Motor neuron (in vitro differentiated cells): ENCODE data around the gene TTC39B. TPM values are rescaled to one million over a fixed set of nuclear protein-coding genes. Genes with fewer than 3 reads are reported as not detected.

Source experiments
- ATAC-seq, 8 experiments: fragments of 200-7000 bp; cut with Tn5 transposase; replicated peaks in 6 of 8; 2 replicates each; pipeline ENCODE4 v1.8.0; 2021; ENCODE audit warnings: mild to moderate bottlenecking in 8 of 8, moderate library complexity in 8 of 8
- H3K27ac ChIP-seq, 2 donors: fragments of 250-450 bp; sonication (Bioruptor Pico); 2 replicates each; pipeline ENCODE4 v1.9.0; 2021; ENCODE audit warnings: antibody characterized with exemption in 2 of 2, mild to moderate bottlenecking in 2 of 2, moderate library complexity in 1 of 2
- H3K4me1 ChIP-seq, 2 donors: fragments of 250-450 bp; sonication (Bioruptor Pico); replicated peaks in 1 of 2; 2 replicates each; pipeline ENCODE4 v1.6.1; 2021; ENCODE audit warnings: antibody characterized with exemption in 2 of 2, mild to moderate bottlenecking in 2 of 2, moderate library complexity in 1 of 2
- H3K4me3 ChIP-seq, 5 donors: fragments of 250-450 bp; sonication (Bioruptor Pico); 2 replicates each; pipeline ENCODE4 v1.9.0; 2021; ENCODE audit warnings: antibody characterized with exemption in 5 of 5, mild to moderate bottlenecking in 5 of 5, moderate library complexity in 4 of 5
- WGBS, 10 experiments: fragments of 450-650 bp; shearing (Covaris generic); methylation state at CpG; one replicate each; pipeline ENCODE4 v1.0.0; 2022; 5-methylcytosine and 5-hydroxymethylcytosine counted together
- in situ Hi-C, 9 experiments: fragments of 400-800 bp; cut with MboI; loops; one replicate each; pipeline ENCODE4 v1.15.0; 2021; ENCODE audit warnings: low sequenced_read_pairs in 9 of 9, low pct_unique_long_range_greater_than_20kb in 2 of 9; ENCODE audit not compliant: unreplicated experiment in 9 of 9
- total RNA-seq, 8 experiments: library from RNA; unstranded; fragments of 300-600 nt; gene quantifications; 2 replicates each; pipeline versions ENCODE4 v1.2.3 to v1.2.4, GENCODE V29; 2022

Gene TTC39B
- total RNA-seq, 8 experiments from 2014 or later: 1.4 to 10.6 (median 4.5) TPM

DNA sequence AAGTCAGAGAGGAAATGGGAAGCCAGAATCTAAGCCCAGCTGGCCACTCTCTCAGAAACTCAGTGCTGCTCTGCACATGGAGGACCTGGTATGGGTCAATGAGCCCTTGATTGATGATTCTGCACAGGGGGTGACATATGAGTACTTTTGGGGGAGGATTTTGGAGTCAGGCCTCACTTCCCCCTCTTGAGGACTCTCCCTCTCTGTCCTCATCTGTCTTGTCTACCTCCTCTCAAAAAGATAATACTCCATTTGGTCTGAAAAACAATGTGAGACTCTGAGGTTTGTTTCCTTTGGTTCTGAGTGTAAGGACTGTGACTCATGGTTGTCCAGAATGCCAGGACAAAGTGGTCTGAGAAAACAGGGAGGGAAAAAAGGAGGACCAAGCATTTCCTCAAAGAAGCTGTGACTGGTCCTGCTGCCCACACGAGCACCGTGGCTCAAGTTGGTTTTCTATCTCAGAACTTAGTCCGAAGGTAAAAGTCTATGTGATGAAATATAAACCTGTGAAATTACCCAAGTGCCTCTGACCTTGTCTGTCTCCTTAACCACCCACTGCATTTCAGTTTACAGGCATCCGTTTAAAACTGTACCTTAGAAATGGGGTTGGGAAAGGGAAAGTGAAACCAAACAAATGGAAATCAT lies 11.1 kb downstream of the TTC39B start:
- Histone ChIP-seq H3K4me1 (peaks cover 0 to 17% of the 10 kb centered on the region in 2 donors), H3K27ac (no peak overlapping the region), H3K4me3 (no peak overlapping the region)
- in situ Hi-C loops: loop anchor here in 1 of 9 experiments (25.0 kb wide), 1 partner anchor 116 kb away; the partner anchor contains the start of gene SNAPC3
- WGBS, 10 experiments: 0 to 100% (median 50%) methylated on average over 1 to 4 of the region's 4 CpGs; no CpG with 5 or more reads in 1 of the 10 experiments
- peak in 4 of 8 experiments; percentile 16 to 56 (median 42) for ATAC-seq

DNA sequence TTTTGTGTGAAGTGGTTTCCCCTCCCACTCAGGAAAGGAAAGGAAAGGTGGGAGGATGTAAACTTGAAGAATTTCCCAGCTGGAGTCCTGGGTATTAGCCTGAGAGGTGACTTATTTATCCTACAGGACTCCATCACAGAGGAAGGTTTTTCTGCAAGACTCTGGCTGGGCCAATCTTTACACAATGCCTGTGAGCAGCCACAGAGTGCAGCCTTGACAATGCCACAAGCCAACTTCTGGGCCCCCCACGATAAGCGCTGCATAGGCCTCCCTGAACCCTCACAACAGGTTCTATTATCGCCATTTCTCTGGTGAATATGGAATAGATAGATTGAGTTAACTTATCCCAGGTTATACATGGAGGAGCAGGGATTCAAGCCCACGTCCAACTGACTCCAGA lies 12.4 kb downstream of the TTC39B start:
- Histone ChIP-seq H3K4me1 (peaks cover 0 to 17% of the 10 kb centered on the region in 2 donors), H3K27ac (no peak overlapping the region), H3K4me3 (no peak overlapping the region)
- in situ Hi-C loops: loop anchor here in 1 of 9 experiments (25.0 kb wide), 1 partner anchor 118 kb away; the partner anchor contains the start of gene SNAPC3
- 73 to 100% (median 88%) methylated on average over 1 to 4 of the region's 4 CpGs; no CpG with 5 or more reads in 2 of the 10 experiments for WGBS, 10 experiments
- ATAC-seq: no peak

DNA sequence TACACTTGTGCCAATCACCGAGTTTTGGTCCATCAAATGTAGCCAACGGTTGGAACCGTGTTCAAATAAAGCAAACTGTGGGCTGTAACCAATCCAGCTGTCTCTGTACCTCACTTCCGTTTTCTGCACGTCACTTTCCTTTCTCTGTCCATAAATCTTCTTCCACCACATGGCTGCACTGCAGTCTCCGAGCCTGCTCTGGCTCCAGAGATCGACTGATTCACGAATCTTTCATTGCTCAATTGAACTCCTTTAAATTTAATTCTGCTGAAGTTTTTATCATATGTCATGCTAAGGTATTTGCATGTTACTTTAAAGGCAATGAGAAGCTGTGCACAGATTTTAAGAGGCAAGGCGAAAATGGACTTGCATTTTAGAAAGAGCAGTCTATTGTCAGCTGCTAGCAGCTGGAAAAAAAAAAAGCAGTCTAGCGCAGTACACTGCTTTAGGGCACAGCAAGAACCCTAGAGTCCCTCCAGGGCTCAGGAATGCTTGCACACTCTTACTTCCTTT lies 13.2 kb downstream of the TTC39B start:
- peak overlapping the region in 1 of 2 donors; percentile 25 for H3K27ac ChIP-seq
- ATAC-seq: peak; percentile 9 to 86 (median 48)
- no peak overlapping the region for H3K4me3 ChIP-seq
- 10 to 71% (median 61%) methylated on average over 4 to 10 of the region's 10 CpGs; no CpG with 5 or more reads in 1 of the 10 experiments for WGBS, 10 experiments
- H3K4me1 ChIP-seq: peaks cover 0 to 17% of the 10 kb centered on the region in 2 donors
- in situ Hi-C loops: loop anchor here in 1 of 9 experiments (25.0 kb wide), 1 partner anchor 118 kb away; the partner anchor contains the start of gene SNAPC3

DNA sequence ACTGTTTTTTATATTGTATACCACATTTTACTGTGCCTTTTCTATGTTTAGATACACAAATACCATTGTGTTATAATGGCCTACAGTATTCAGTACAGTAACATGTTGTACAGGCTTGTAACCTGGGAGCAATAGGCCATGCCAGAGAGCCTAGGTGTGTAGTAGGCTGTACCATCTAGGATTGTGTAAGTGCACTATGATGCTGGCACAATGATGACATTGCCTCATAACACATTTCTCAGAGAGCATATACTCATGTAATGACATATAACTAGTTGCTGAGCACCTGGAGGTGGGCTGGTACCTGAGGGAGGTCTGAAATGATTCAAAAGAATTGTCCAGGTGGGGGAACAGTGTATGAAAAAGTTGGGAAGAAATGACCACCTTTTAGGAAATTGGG lies 13.9 kb downstream of the TTC39B start:
- in situ Hi-C loops: loop anchor here in 1 of 9 experiments (25.0 kb wide), 1 partner anchor 119 kb away; the partner anchor contains the start of gene SNAPC3

DNA sequence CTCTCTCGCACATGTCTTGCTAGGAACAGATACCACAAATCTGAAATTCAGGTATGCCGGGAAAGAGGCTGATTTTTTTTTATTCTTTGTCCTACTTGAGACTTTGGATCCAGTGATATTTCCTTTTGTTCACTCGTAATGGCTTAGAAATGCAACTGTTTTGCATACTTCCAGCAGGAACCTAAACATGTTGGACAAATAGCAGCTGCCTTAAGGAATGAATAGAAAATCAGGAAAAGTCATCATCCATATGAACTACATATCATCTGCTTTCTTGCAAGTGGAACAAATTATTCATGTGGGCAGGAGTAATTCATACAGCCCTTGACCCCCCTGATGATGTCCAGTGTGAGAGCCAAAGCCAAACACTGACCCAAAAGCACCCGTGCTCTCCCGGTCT lies 17.4 kb downstream of the TTC39B start:
- no peak overlapping the region for H3K4me3 ChIP-seq
- ATAC-seq: peak in 1 of 8 experiments; percentile 41
- peaks cover 0 to 8% of the 10 kb centered on the region in 2 donors for H3K4me1 ChIP-seq
- H3K27ac ChIP-seq: no peak overlapping the region
- in situ Hi-C loops: loop anchor here in 1 of 9 experiments (25.0 kb wide), 1 partner anchor 123 kb away; the partner anchor contains the start of gene SNAPC3
- 75 to 100% (median 90%) methylated on average over 1 to 5 of the region's 5 CpGs; no CpG with 5 or more reads in 1 of the 10 experiments for WGBS, 10 experiments

More for the DNA sequence above, 13.9 kb downstream of the TTC39B start:
- Histone ChIP-seq H3K4me3 (no peak overlapping the region), H3K27ac (no peak overlapping the region), H3K4me1 (peaks cover 0 to 17% of the 10 kb centered on the region in 2 donors)
- ATAC-seq: no peak

DNA sequence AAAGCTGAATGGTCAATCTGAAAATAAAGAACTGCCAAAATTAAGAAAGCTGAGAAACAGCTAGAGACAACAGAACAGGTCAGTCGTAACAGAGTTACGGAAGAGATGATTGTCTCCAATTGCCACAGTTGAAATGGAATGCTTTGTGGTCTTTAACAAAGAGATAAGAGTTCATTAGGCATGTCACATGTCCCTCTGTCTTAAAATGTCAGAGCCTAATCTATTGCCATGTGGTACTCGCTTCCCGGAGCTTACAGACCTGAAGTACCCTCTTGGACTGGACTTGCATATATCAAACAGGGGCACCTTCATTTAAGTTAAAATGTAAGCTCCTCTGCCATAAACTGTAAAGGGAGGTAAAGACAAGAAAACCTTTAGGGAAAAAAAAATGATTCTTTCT lies 19.7 kb downstream of the TTC39B start:
- Histone ChIP-seq H3K4me3 (no peak overlapping the region), H3K4me1 (no peaks in the 10 kb centered on the region), H3K27ac (no peak overlapping the region)
- in situ Hi-C loops: loop anchor here in 1 of 9 experiments (25.0 kb wide), 1 partner anchor 125 kb away; the partner anchor contains the start of gene SNAPC3
- ATAC-seq: no peak
- 65 to 100% (median 91%) methylated on average over 2 to 4 of the region's 4 CpGs; no CpG with 5 or more reads in 1 of the 10 experiments for WGBS, 10 experiments

DNA sequence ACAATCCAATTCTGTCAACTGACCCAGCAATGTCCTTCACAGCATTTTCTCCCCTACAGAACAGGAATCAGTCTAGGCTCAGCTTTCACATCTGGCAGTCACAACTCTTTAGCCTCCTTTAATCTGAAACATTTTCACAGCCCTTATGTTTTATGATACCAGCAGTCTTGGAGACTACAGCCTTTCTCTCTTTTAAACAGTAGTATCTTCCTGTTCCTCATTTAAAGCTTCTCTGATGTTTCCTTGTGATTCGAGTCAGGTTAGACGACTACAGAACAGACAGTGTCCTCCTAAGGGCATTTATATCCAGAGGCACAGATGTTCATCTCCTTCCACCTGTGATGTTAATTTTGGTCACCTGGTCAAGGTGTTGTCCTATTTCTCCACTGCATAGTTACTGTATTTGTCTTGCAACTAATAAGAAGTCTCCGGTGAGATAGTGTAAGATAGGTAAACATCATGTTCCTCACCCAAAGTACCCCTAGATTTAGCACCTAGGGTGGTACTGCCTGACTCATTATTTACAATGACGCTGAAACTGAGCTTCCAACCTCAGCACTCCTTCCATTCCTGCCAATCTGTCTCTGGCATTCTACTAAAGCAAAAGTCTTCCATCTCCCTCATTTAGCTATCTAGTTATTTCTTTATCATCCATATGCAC lies 20.7 kb downstream of the TTC39B start:
- WGBS, 10 experiments: 29 to 100% (median 88%) methylated on average over 1 to 4 of the region's 4 CpGs; no CpG with 5 or more reads in 1 of the 10 experiments
- in situ Hi-C loops: loop anchor here in 1 of 9 experiments (25.0 kb wide), 1 partner anchor 126 kb away; the partner anchor contains the start of gene SNAPC3
- no peak for ATAC-seq
- no peak overlapping the region for H3K4me3 ChIP-seq
- H3K27ac ChIP-seq: no peak overlapping the region
- H3K4me1 ChIP-seq: no peaks in the 10 kb centered on the region

DNA sequence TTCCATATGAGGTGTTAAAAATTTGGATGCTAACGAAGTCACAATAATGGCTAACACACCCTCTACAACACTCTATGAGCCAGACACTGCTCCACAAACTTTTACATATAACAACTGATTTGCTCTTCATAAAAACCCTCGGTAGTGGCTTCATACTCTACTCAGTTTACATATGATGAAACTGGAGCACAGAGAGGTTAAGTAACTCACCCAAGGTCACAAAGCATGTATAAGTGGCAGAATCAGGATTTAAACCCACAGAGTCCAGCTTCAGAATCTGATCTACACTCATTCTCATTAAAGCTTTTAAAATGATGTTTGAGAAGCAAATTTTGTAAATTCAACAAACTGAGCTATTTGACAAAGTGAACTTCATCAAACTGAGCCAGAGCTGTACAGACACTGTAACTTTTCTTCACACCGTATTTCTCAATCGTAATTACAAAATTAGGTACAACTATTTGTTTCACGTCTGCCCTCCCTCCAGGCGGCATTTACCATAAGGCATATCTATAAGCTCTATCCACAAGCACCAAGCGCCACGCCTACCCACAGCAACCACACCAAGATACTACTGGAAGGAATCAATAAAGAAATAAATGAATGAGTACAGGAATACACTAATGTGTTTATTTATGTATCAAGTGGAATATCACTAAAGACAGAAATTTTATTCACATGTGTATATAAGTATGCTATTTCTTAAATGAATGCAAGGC lies 24.3 kb downstream of the TTC39B start:
- H3K4me1 ChIP-seq: no peaks in the 10 kb centered on the region
- 48 to 100% (median 89%) methylated on average over 1 to 8 of the region's 8 CpGs for WGBS, 10 experiments
- no peak for ATAC-seq
- no peak overlapping the region for H3K4me3 ChIP-seq
- in situ Hi-C loops: loop anchor here in 1 of 9 experiments (25.0 kb wide), 1 partner anchor 130 kb away; the partner anchor contains the start of gene SNAPC3
- no peak overlapping the region for H3K27ac ChIP-seq

DNA sequence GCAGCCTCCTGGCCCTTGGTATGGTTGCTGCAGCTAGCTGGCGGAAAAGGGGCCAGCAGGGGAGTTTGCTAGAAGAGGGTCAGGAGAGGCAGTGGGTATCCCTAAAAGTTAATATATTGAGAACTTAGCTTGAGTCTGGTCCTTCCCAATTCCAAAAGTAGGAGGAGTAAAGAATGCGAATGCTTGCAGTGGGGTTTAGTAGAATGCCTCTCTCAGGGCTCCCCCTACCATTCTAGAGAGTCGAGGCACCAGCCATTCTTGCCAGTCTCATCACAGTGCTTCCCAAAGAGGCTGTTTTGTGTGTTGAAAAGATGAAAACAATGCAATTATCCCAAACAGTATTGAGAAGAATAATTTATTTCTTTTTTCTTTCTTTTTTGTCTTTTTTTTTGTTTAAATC lies 26.4 kb downstream of the TTC39B start:
- in situ Hi-C loops: loop anchor here in 1 of 9 experiments (25.0 kb wide), 1 partner anchor 132 kb away; the partner anchor contains the start of gene SNAPC3
- 71 to 100% (median 96%) methylated on average over 1 to 3 of the region's 3 CpGs; no CpG with 5 or more reads in 2 of the 10 experiments for WGBS, 10 experiments
- no peak for ATAC-seq
- Histone ChIP-seq H3K4me1 (no peaks in the 10 kb centered on the region), H3K27ac (no peak overlapping the region), H3K4me3 (no peak overlapping the region)

DNA sequence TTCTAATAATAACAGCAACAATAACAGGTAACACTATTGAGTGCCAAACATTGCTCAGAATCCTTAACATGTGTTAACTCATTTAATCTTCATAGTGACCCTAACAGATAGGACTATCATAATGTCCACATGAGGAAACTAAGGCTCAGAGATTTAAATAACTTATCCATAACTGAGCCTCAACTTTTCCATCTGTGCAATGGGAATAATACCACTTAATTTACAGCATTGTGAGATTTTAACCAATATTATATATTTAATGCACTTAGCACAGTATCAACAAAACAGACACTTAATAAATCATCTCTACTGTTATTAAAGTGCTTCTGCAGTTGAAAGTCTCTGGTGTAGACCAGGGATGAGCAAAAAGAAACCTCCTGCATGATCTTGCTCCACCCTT lies 28.2 kb downstream of the TTC39B start:
- Histone ChIP-seq H3K27ac (no peak overlapping the region), H3K4me3 (no peak overlapping the region), H3K4me1 (no peaks in the 10 kb centered on the region)
- ATAC-seq: no peak
- in situ Hi-C loops: loop anchor here in 1 of 9 experiments (25.0 kb wide), 1 partner anchor 133 kb away; the partner anchor contains the start of gene SNAPC3

DNA sequence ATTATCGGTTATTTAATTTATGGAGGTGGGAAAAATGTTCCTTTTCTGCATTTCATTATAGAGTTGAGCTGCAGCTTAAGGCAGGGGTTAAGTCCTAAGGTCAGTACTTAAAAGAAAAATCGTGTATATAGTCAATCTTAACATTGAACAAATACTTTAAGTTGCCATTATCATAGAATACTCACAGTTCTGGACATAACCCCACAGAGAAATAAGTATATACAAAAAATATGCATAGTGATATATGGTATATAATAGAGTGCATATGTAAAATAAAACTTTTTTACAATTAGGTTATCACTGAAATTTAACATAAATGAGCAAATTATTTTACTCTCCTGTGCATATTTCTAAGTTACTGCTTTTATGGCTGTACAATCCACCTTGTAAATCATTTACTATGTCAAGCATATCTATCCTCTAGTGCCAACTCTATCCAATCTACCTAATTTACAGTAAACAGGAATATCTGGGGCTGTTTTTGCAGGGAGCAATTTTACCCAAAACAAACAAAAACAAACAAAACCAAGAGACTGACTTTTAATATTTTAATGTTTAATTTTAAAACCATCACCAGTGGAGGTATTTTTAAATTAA lies 28.8 kb downstream of the TTC39B start:
- ATAC-seq: no peak
- in situ Hi-C loops: loop anchor here in 1 of 9 experiments (25.0 kb wide), 1 partner anchor 134 kb away; the partner anchor contains the start of gene SNAPC3
- H3K27ac ChIP-seq: no peak overlapping the region
- H3K4me3 ChIP-seq: no peak overlapping the region
- H3K4me1 ChIP-seq: no peaks in the 10 kb centered on the region
- WGBS, 10 experiments: 5 to 67% (median 36%) methylated on average over 1 to 2 of the region's 2 CpGs; no CpG with 5 or more reads in 1 of the 10 experiments
